ENCODE data around the gene PBOV1.

The PBOV1 gene

DNA sequence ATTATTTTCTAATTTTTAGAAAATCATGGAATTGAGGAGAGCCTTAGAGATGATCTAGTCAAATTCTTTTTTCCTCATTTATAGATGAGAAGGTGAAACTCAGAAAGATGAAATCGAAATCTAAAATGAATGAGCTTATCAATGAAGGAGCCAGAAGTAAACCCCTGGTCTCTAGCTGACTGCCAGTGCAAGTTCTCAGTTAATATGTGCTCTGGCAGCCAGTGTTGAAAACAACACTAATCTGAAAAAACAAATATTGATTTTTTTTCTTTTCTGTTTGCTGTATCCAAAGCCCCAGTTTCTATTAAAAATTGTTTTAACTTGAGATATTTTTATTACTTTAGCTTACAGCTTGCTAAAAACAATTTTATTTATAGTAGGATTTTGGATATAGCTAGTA, 21.5 kb upstream of the PBOV1 start:
- H3K27ac ChIP-seq, result no peak overlapping the region
- H3K27me3 ChIP-seq, result no peaks in the 10 kb centered on the region
- TF ChIP-seq, protein P1, sequence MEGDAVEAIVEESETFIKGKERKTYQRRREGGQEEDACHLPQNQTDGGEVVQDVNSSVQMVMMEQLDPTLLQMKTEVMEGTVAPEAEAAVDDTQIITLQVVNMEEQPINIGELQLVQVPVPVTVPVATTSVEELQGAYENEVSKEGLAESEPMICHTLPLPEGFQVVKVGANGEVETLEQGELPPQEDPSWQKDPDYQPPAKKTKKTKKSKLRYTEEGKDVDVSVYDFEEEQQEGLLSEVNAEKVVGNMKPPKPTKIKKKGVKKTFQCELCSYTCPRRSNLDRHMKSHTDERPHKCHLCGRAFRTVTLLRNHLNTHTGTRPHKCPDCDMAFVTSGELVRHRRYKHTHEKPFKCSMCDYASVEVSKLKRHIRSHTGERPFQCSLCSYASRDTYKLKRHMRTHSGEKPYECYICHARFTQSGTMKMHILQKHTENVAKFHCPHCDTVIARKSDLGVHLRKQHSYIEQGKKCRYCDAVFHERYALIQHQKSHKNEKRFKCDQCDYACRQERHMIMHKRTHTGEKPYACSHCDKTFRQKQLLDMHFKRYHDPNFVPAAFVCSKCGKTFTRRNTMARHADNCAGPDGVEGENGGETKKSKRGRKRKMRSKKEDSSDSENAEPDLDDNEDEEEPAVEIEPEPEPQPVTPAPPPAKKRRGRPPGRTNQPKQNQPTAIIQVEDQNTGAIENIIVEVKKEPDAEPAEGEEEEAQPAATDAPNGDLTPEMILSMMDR (IDR thresholded peaks at IDR 0.05), result no peak
- H3K9me3 ChIP-seq, result no peaks in the 10 kb centered on the region
- no peak overlapping the region for H3K4me3 ChIP-seq (ENCODE audit: low read depth in 1 of 2, low read length in 1 of 2)
- H3K36me3 ChIP-seq, result no peaks in the 10 kb centered on the region
- H3K4me1 ChIP-seq (ENCODE audit: control insufficient read depth in 1 of 2, insufficient read depth in 1 of 2, low read depth in 1 of 2, low read length in 1 of 2), result no peaks in the 10 kb centered on the region

DNA sequence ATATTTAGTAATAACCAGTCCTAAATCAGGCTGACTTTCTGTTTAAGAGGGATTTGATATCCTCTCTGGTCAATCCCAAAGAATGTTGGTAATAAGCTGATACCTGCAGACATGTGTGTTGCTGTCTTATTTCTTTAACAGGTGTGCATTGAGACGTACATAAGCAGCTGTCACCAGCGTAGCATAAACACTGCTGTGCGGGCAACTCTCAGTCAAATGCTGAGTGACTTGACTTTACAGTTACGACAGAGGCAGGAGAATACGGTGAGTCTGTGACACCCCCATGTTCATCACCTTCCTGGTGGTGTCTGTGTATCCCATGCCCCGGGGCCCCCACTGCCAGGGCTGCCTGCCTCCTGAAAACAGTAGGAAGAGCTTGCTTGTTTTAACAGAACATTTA, 20.1 kb upstream of the PBOV1 start:
- no peaks in the 10 kb centered on the region for H3K4me1 ChIP-seq (ENCODE audit: control insufficient read depth in 1 of 2, insufficient read depth in 1 of 2, low read depth in 1 of 2, low read length in 1 of 2)
- H3K27ac ChIP-seq, result no peak overlapping the region
- TF ChIP-seq, protein P1 (IDR thresholded peaks at IDR 0.05), result no peak
- no peak overlapping the region for H3K4me3 ChIP-seq (ENCODE audit: low read depth in 1 of 2, low read length in 1 of 2)
- no peaks in the 10 kb centered on the region for H3K27me3 ChIP-seq
- no peaks in the 10 kb centered on the region for H3K36me3 ChIP-seq
- no peaks in the 10 kb centered on the region for H3K9me3 ChIP-seq

DNA sequence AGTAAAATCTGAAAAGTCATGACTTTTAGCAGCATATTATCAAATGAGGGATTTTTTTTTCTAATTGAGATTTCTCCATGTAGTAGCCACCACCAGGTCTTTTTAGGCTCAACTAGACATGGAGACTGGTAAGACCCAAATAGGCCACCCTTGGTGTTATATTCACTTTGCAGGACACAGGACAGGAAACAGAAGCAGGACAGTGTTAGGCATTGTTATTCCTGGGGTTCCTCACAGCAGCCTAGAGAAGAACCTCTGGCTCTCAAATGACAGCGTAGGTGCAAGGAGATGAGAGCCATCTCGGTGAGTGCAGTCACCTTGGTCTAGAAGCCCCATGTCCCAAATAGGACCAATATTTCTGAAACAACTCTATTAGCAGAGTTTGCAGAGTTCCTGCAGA, 19.2 kb upstream of the PBOV1 start:
- Histone ChIP-seq H3K27me3 (no peaks in the 10 kb centered on the region), H3K4me1 (ENCODE audit: control insufficient read depth in 1 of 2, insufficient read depth in 1 of 2, low read depth in 1 of 2, low read length in 1 of 2) (no peaks in the 10 kb centered on the region), H3K4me3 (ENCODE audit: low read depth in 1 of 2, low read length in 1 of 2) (no peak overlapping the region), H3K27ac (no peak overlapping the region), H3K9me3 (no peaks in the 10 kb centered on the region), H3K36me3 (no peaks in the 10 kb centered on the region)
- TF ChIP-seq, protein P1 (IDR thresholded peaks at IDR 0.05), result no peak

DNA sequence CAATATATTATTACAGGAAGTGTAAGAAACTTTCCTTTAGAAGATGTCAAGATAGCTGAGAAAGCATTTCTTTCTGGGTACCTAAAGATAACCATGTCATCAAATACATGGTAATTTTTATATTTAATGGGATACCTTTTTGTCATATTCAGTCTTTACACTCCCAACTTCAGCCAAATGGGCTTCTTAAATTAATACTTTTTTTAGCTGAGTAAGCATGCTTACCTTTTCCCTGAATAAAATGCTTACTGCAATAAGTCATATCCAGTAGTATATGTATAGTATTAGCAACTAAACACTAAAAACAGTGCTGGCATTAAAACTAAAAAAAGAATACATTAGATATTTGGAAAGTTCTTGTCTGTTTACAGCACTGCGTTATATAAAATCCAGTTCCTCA, 17.4 kb upstream of the PBOV1 start:
- no peak overlapping the region for H3K4me3 ChIP-seq (ENCODE audit: low read depth in 1 of 2, low read length in 1 of 2)
- no peaks in the 10 kb centered on the region for H3K36me3 ChIP-seq
- no peaks in the 10 kb centered on the region for H3K27me3 ChIP-seq
- TF ChIP-seq, protein P1 (IDR thresholded peaks at IDR 0.05), result no peak
- H3K27ac ChIP-seq, result no peak overlapping the region
- H3K4me1 ChIP-seq (ENCODE audit: control insufficient read depth in 1 of 2, insufficient read depth in 1 of 2, low read depth in 1 of 2, low read length in 1 of 2), result no peaks in the 10 kb centered on the region
- H3K9me3 ChIP-seq, result no peaks in the 10 kb centered on the region

DNA sequence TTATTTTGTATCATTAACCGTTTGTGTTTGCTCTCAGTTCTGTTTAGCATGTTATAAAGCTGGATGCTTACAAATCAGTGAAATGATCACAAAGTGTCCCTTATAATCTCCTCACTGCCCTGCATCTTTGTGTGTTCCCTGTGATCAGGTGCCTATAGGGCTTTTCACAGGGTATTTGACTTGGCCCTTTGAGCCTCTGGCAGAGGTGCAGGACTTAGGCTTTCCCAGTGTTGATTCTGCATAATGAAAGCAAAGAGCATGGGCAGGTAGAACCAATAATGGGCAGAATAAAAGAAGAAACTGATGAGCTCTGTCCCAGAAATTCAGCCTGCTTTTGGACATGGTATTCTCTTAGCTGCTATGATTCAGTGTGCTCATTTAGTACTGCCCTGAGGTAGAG, 16.9 kb upstream of the PBOV1 start:
- H3K4me1 ChIP-seq (ENCODE audit: control insufficient read depth in 1 of 2, insufficient read depth in 1 of 2, low read depth in 1 of 2, low read length in 1 of 2), result no peaks in the 10 kb centered on the region
- TF ChIP-seq, protein P1 (IDR thresholded peaks at IDR 0.05), result no peak
- H3K4me3 ChIP-seq (ENCODE audit: low read depth in 1 of 2, low read length in 1 of 2), result no peak overlapping the region
- no peaks in the 10 kb centered on the region for H3K9me3 ChIP-seq
- H3K27ac ChIP-seq, result no peak overlapping the region
- H3K36me3 ChIP-seq, result no peaks in the 10 kb centered on the region
- no peaks in the 10 kb centered on the region for H3K27me3 ChIP-seq

DNA sequence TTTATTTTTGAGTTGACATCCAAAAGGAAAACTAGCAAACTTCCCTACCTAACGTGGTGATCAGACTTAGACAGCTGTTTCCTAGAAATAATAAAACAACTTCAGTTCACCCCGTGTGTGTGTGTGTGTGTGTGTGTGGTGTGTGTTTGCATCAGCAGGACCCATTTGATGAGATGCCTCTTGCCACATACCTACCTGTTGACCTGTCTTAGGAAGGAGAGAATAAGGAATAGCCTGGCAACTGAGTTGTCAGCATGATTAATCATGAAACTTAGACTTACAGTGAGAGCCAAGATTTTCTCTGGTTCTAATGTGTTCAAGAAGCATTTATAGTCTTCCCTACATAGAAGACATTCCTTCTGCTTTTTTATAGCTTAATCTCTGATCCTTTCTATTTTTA, 16.1 kb upstream of the PBOV1 start:
- no peaks in the 10 kb centered on the region for H3K4me1 ChIP-seq (ENCODE audit: control insufficient read depth in 1 of 2, insufficient read depth in 1 of 2, low read depth in 1 of 2, low read length in 1 of 2)
- H3K27ac ChIP-seq, result no peak overlapping the region
- TF ChIP-seq, protein P1 (IDR thresholded peaks at IDR 0.05), result no peak
- H3K9me3 ChIP-seq, result no peaks in the 10 kb centered on the region
- no peaks in the 10 kb centered on the region for H3K27me3 ChIP-seq
- H3K4me3 ChIP-seq (ENCODE audit: low read depth in 1 of 2, low read length in 1 of 2), result no peak overlapping the region
- no peaks in the 10 kb centered on the region for H3K36me3 ChIP-seq

Data from neutrophil (primary cell).